Skin epidermis (tissue), 12 donors: ENCODE data around the gene MOB3B.
A peak's percentile ranks its signal among the peaks of the same experiment; 100 is the strongest.

ENCODE experiments used
- H3K27ac ChIP-seq, 21 experiments: fragments of 200-600 bp; sonication (generic) in 11 of 21; one replicate each; pipeline ENCODE4 v1.5.0; 2020; ENCODE audit warnings: mild to moderate bottlenecking in 3 of 21, inconsistent platforms in 2 of 21, moderate library complexity in 2 of 21
- H3K4me3 ChIP-seq, 7 experiments: fragments of 200-600 bp; sonication (generic) in 2 of 7; one replicate each; pipeline ENCODE4 v1.5.0; 2020; ENCODE audit warnings: inconsistent platforms in 2 of 7, mild to moderate bottlenecking in 2 of 7, moderate library complexity in 1 of 7

Gene MOB3B

DNA sequence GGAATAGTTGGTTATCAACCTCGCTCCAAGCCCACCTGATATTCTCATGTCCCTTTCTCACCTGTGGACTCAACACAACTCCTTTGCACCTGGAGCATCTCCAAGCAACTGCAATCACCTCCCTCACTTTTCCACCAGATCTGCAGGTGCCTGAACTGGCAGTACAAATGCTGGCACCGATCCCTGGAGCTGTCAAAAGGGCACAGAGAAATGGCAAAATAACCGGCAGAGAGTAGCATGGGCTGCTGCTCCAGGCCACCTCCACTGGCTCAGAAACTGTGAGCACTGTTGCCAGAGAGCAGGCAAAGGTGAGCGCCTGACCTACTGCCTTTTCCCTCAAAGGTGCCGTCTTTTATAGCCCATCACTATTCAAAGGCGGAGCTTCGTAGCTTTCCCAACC lies 247.3 kb downstream of the MOB3B start:
- Histone ChIP-seq H3K4me3 (no peak overlapping the region), H3K27ac (no peak overlapping the region)

DNA sequence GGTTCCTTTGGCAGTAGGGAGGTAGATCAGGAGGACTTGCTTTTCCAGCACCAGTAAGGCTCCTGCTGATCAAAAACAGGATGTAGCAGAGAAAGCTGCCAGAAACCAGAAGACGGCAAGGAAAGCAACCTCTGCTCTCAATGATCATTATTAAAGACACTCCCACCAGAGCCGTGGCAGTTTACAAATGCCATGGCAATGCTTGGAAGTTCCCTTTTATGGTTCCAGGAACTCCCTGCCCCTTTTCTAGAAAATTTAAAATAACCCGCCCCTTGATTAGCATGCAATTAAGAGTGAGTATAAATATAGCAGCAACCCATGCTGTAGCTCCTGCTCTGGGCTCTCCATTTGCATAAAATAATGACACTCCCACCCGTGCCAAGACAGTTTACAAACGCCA lies 248.8 kb downstream of the MOB3B start:
- Histone ChIP-seq H3K27ac (peak overlapping the region in 5 of 21 experiments; percentile 8 to 69 (median 18)), H3K4me3 (peak overlapping the region in 1 of 7 experiments; percentile 5)

DNA sequence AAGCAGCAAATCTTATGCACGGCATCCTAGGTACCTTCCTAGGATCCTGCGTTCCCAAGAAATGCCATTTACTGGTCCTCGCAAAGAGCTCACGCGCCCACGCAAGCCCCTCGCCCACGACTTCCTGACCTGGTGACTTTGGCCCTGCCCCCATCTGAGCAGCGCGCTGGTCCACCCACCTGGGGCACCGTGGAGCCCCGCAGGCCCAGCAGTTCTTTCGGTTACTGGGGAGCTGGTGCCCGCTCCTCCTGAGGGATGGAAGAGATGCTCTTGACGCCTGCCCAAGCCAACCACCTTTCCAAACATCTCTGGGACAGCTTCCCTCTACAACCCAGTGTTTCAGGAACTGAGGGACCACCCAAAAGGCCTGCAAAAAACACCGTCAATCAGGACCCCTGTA lies 249.4 kb downstream of the MOB3B start:
- Histone ChIP-seq H3K4me3 (no peak overlapping the region), H3K27ac (peak overlapping the region in 4 of 21 experiments; percentile 8 to 69 (median 20))

DNA sequence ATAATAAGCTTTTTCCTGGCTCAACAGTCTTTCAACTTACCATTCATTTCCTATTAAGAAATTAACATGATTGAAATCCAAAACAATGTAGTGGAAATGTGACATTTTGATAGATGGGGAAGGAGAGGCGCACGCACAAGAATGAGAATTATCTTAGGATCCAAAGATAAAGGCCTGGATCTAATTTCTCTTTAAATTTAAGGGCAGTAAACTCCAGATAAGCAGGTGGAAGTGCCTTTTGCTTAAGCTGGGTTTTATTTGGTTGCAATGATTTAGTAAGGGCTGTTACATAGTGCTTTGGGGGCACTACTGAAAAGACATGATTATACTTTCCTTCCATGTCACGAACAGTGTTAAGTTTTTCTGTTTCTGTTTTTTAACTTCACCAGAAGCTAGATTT lies 250.0 kb downstream of the MOB3B start:
- H3K27ac ChIP-seq = no peak overlapping the region

DNA sequence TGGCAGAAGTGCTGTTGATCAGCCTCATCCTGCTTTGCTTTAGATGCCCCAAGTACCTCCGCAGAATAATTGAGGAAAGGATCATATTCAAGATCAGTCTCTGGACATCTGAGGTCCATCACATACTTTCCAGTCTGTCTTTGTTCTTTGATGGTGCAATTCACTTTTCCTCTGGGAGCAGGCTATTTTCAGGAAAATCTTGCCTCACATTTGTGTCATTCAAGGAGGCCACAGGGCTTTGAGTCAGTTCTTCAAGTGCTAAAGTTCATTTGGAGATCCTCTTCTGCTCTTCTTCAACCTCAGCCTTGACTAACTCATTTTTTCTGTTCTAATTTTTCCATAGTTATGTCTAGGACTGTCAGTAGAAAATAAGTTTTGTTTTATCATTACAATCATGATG lies 251.2 kb downstream of the MOB3B start:
- no peak overlapping the region for H3K4me3 ChIP-seq
- H3K27ac ChIP-seq = peak overlapping the region in 1 of 21 experiments; percentile 23

More for the DNA sequence above, 250.0 kb downstream of the MOB3B start:
- H3K4me3 ChIP-seq = no peak overlapping the region

DNA sequence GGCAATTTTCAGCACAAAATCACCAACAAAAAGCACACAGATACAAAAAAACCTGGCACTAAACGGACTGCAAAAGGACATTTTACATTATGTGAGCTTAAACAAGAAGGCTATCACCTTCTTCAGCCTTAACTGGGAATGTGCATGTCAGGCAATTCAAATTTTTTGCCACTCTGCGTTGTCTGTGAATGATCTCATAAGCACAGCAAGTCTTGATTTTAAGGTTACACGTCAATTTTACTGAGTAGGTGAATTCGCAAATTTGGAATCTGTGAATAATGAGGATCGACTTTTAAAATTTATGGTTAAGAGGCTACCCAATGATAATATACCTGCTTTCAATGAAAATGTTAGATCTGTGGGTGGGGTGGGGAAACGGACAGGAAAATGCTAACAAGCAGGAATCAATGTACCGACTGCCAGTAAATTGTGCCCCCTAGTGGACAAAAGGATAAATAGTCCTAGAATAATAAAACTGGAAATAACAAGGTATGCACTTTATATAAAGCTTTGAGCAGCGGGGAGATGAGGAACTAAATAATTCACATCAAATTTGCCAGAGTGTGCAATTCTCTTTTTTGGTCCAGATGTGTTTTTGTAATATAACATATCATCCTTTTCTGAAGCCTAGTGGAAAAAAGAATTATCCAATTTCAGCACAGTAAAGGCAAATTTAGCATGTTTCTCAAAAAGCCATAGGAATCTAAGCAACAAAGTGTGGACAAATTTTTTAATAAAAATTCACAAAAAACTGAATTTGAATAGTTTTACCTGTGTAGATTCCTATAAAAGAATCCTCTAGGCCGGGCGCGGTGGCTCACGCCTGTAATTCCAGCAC lies 253.2 kb downstream of the MOB3B start:
- H3K4me3 ChIP-seq = no peak overlapping the region
- no peak overlapping the region for H3K27ac ChIP-seq
